K562 (cell line): ENCODE results near the gene R3HDM2. TPM values are rescaled to one million over a fixed set of nuclear protein-coding genes. Genes with fewer than 3 reads are reported as not detected.
A peak's percentile ranks its signal among the peaks of the same experiment; 100 is the strongest.

ENCODE experiments used
- ATAC-seq: fragments of 200-7000 bp; cut with Tn5 transposase; 3 replicates; pipeline ENCODE4 v1.9.1; 2020; ENCODE audit warnings: moderate library complexity
- BruUV-seq: library from RNA; stranded (reverse); fragments of 400-500 nt; replicated peaks from 2 replicates; lab custom pipeline; 2021; lab: Mats Ljungman, UMichigan
- CTCF ChIA-PET: fragments of 300-600 bp; formaldehyde crosslinking; extraction: SDS; loops from one replicate; lab custom pipeline; 2021; ENCODE audit warnings: low intra/inter-chr PET ratio; lab: Yijun Ruan, JAX
- POLR2A ChIA-PET: fragments of 300-600, 350-650 bp; sonication (Branson Sonifier 250); formaldehyde crosslinking; extraction: SDS; loops from one replicate; lab custom pipeline; 2021; ENCODE audit warnings: antibody characterized with exemption, inconsistent platforms; lab: Yijun Ruan, JAX
- DNase-seq, 4 experiments: peaks; one replicate each; pipeline versions ENCODE4 v3.0.0 to v3.0.0-alpha.2; 2011 to 2018; ENCODE audit warnings: low spot score in 3 of 4, mixed read lengths in 3 of 4; ENCODE audit errors: extremely low read depth in 1 of 4
- FAIRE-seq: peaks from 2 replicates; lab custom pipeline; 2011; peaks lifted over from hg19 to GRCh38; lab: Jason Lieb, UNC
- H2AFZ ChIP-seq: 2 replicates; pipeline ENCODE4 v1.6.0; 2011; ENCODE audit warnings: low read depth, low read length, control low read depth, inconsistent platforms
- H3K27ac ChIP-seq: fragments of 200-600 bp; 3 replicates; pipeline ENCODE4 v1.8.0; 2011; ENCODE audit warnings: low read depth, mild to moderate bottlenecking, control low read depth, inconsistent platforms, low read length, moderate library complexity, mixed read lengths; ENCODE audit errors: extremely low read depth
- H3K27me3 ChIP-seq, 2 experiments: fragments of 300-600 bp in 1 of 2; 2 replicates in 1 of 2; 3 replicates in 1 of 2; pipeline versions ENCODE4 v1.6.0 to v1.8.0; 2011; ENCODE audit warnings: inconsistent platforms in 2 of 2, low read length in 2 of 2, mild to moderate bottlenecking in 1 of 2, mixed read lengths in 1 of 2, moderate library complexity in 1 of 2; ENCODE audit not compliant: control insufficient read depth in 2 of 2, insufficient read depth in 2 of 2
- H3K36me3 ChIP-seq: fragments of 300-600 bp; 3 replicates; pipeline ENCODE4 v1.8.0; 2011; ENCODE audit warnings: mild to moderate bottlenecking, low read length, inconsistent platforms; ENCODE audit not compliant: control insufficient read depth, insufficient read depth
- H3K4me1 ChIP-seq, 2 experiments: fragments of 200-600 bp in 1 of 2; replicated peaks in 1 of 2; 2 replicates in 1 of 2; 3 replicates in 1 of 2; pipeline versions ENCODE4 v1.5.1 to v1.8.0; 2011; ENCODE audit warnings: inconsistent platforms in 2 of 2, low read length in 2 of 2, mild to moderate bottlenecking in 1 of 2, mixed read lengths in 1 of 2, moderate library complexity in 1 of 2; ENCODE audit not compliant: control insufficient read depth in 2 of 2, insufficient read depth in 2 of 2
- H3K4me2 ChIP-seq: 2 replicates; pipeline ENCODE4 v1.6.1; 2011; ENCODE audit warnings: low read length, control low read depth, inconsistent platforms, mixed read lengths; ENCODE audit not compliant: insufficient read depth
- H3K4me3 ChIP-seq: fragments of 200-600 bp; sonication (generic), shearing (Covaris generic); 2 replicates; pipeline ENCODE4 v1.5.1; 2016; ENCODE audit warnings: control low read depth, inconsistent platforms
- H3K79me2 ChIP-seq: fragments of 200-600 bp; 3 replicates; pipeline ENCODE4 v1.8.0; 2011; ENCODE audit warnings: low read length, inconsistent platforms; ENCODE audit not compliant: control insufficient read depth, insufficient read depth
- H3K9ac ChIP-seq, 2 experiments: 2 replicates each; pipeline versions ENCODE4 v1.6.0 to v1.6.1; 2011; ENCODE audit warnings: low read depth in 2 of 2, low read length in 2 of 2, control low read depth in 1 of 2, inconsistent platforms in 1 of 2, mild to moderate bottlenecking in 1 of 2, mixed read lengths in 1 of 2; ENCODE audit not compliant: insufficient read depth in 1 of 2
- H3K9me1 ChIP-seq: one replicate; pipeline ENCODE4 v1.6.0; 2011; ENCODE audit warnings: inconsistent platforms, mild to moderate bottlenecking, low read length, moderate library complexity; ENCODE audit not compliant: control insufficient read depth, insufficient read depth
- H3K9me3 ChIP-seq: replicated peaks from 2 replicates; pipeline ENCODE4 v1.5.1; 2011; ENCODE audit warnings: low read depth, low read length, inconsistent platforms; ENCODE audit not compliant: control insufficient read depth, insufficient read depth
- H4K20me1 ChIP-seq: replicated peaks from 2 replicates; pipeline ENCODE4 v1.6.1; 2011; ENCODE audit warnings: low read length, inconsistent platforms, mixed read lengths; ENCODE audit not compliant: control insufficient read depth, insufficient read depth
- BHLHE40 ChIP-seq: IDR thresholded peaks from 2 replicates; pipeline ENCODE4 v1.6.1; 2011; ENCODE audit warnings: low read length, improper control_type of control experiment
- DMBX1 ChIP-seq: fragments of 250-450 bp; sonication (Bioruptor Pico); IDR thresholded peaks from 2 replicates; pipeline ENCODE4 v1.8.0; 2022; ENCODE audit warnings: inconsistent platforms, mild to moderate bottlenecking, moderate library complexity, borderline replicate concordance
- PKNOX1 ChIP-seq: fragments of 450-650 bp; IDR thresholded peaks from 2 replicates; pipeline ENCODE4 v1.6.1; 2016
- POLR2G ChIP-seq: fragments of 200-400 bp; formaldehyde crosslinking; IDR thresholded peaks from 2 replicates; pipeline ENCODE4 v1.6.1; 2017; ENCODE audit warnings: low read depth, mild to moderate bottlenecking, antibody characterized with exemption, low read length, moderate library complexity
- WGBS: fragments of 100-300 bp; shearing (Covaris generic); methylation state at CpG from one replicate; pipeline ENCODE4 v1.1.6; 2016; ENCODE audit warnings: low coverage, mixed read lengths; ENCODE audit not compliant: insufficient coverage; ENCODE audit errors: missing lambda C conversion rate; 5-methylcytosine and 5-hydroxymethylcytosine counted together
- in situ Hi-C: fragments of 300-500 bp; cut with MboI; formaldehyde crosslinking; loops from 4 replicates; pipeline ENCODE4 v1.15.0; 2018; ENCODE audit warnings: inconsistent platforms, mixed read lengths
- intact Hi-C: fragments of 100-400 bp; cut with micrococcal nuclease; formaldehyde crosslinking; loops from 2 replicates; pipeline ENCODE4 v1.14.2; 2022
- polyA plus RNA-seq, 8 experiments: library from polyadenylated mRNA; depleted of rRNA in 4 of 8; stranded (reverse) in 5 of 8; unstranded in 3 of 8; fragments of >200 nt; fragmentation: Nextera tagmentation in 2 of 8; fragmentation: Illumina TruSeq in 1 of 8; extraction: Ambion mirVana in 2 of 8; extraction: Trizol in 1 of 8; gene quantifications; 2 replicates each; pipeline versions ENCODE4 v1.2.1 to v1.2.3, GENCODE V29; 2011 to 2014; ENCODE audit warnings: inconsistent platforms in 1 of 8, missing spikeins in 1 of 8
- total RNA-seq, 7 experiments: library from RNA; depleted of rRNA in 6 of 7; stranded (reverse); fragments of >200 nt in 6 of 7; fragmentation: Illumina TruSeq in 2 of 7; extraction: Trizol in 2 of 7; gene quantifications; 2 replicates each; pipeline versions ENCODE4 v1.2.1 to v1.2.3, GENCODE V29; 2011 to 2021; ENCODE audit warnings: low replicate concordance in 1 of 7

R3HDM2 gene
- total and polyA plus RNA-seq, 9 of the 15 experiments (the other 6 are each of a cell fraction or from before 2014, with no cell fraction given) = 3.3 to 18.8 (median 9.0) TPM

- no peak for TF ChIP-seq PKNOX1
Observed at GRCh38 chr12:57260366-57260765, 170.5 kb downstream of the R3HDM2 start (continued).

GRCh38 chr12:57258977-57259970 is 171.6 kb downstream of the R3HDM2 start:
- Histone ChIP-seq H3K9ac (no peak overlapping the region), H2AFZ (no peak overlapping the region), H3K36me3 (peaks cover 38% of the 10 kb centered on the region), H3K4me2 (no peak overlapping the region), H4K20me1 (no peaks in the 10 kb centered on the region), H3K9me1 (no peaks in the 10 kb centered on the region), H3K9me3 (no peaks in the 10 kb centered on the region), H3K27ac (no peak overlapping the region), H3K79me2 (no peaks in the 10 kb centered on the region), H3K4me3 (no peak overlapping the region), H3K4me1 (no peaks in the 10 kb centered on the region; a peak in 1 of 5 replicates), H3K27me3 (no peaks in the 10 kb centered on the region)
- ChIA-PET CTCF (no interaction called here), POLR2A (interaction anchor here (0.6 to 0.9 kb wide), 2 partner anchors 9 to 18 kb away, joined by 3 read pairs; no protein-coding TSS in a partner anchor)
- no peak for FAIRE-seq
- 39% methylated on average over 6 of the region's 6 CpGs for WGBS
- no peak for DNase-seq
- in situ Hi-C loops = no loop called here
- BruUV-seq = no TSS peak
- intact Hi-C loops = no loop called here
- no peak for ATAC-seq
- no peak for TF ChIP-seq DMBX1
- no peak for TF ChIP-seq POLR2G
- peak; percentile 43; the same call in 1 of the 2 replicates for TF ChIP-seq BHLHE40
